GM10847 (cell line): ENCODE results near the gene C10orf120.

Experiments
- POLR2A ChIP-seq: IDR thresholded peaks from 2 replicates; pipeline ENCODE4 v1.6.1; 2011; ENCODE audit not compliant: insufficient read length; ENCODE audit errors: extremely low read depth

The C10orf120 gene

DNA sequence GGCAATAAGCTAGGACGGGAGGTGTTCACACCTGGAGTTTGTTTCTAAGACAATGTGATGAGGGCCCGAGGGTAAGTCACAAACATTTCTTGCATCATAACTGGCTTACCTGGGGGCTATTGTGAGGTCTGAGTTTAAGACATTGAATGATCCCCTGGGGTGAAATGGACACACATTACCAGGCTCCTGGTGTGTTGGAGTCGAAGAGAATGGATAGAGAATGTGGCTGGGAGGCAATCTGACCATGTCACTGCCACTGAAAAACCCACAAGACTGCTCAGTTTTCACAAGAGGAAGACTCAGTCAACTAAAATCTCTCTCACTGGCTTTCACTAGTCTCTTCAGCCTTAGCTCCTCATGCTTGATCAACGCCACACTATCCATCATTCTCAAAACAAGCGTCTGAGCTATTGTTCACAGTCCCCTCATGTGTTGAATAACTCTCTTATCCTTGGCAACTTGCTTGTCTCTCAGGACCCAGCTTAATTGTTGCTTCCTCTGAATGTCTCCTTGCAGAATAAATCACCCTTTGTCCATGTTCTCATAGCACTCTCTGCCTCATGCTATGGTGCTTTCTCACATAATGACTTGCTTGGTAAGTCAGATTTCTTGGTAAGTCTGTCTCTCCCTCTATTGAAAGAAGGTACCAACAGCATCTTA lies at the start of gene C10orf120:
C10orf120 (minus strand) TSS at position 51 of the 660 bp plus-strand sequence. CDS start 56 bp downstream, outside the sequence.
- no peak for TF ChIP-seq POLR2A

GRCh38 chr10:122748496-122748895 lies 48.9 kb upstream of the C10orf120 start:
- TF ChIP-seq POLR2A, result no peak

- TF ChIP-seq POLR2A, result no peak
Measured at GRCh38 chr10:122746408-122746807, 46.8 kb upstream of the C10orf120 start.

GRCh38 chr10:122744257-122744656 lies 44.6 kb upstream of the C10orf120 start:
- no peak for TF ChIP-seq POLR2A

GRCh38 chr10:122740640-122741039 lies 41.0 kb upstream of the C10orf120 start:
- no peak for TF ChIP-seq POLR2A

- no peak for TF ChIP-seq POLR2A
Measured at GRCh38 chr10:122738031-122738430, 38.4 kb upstream of the C10orf120 start.

DNA sequence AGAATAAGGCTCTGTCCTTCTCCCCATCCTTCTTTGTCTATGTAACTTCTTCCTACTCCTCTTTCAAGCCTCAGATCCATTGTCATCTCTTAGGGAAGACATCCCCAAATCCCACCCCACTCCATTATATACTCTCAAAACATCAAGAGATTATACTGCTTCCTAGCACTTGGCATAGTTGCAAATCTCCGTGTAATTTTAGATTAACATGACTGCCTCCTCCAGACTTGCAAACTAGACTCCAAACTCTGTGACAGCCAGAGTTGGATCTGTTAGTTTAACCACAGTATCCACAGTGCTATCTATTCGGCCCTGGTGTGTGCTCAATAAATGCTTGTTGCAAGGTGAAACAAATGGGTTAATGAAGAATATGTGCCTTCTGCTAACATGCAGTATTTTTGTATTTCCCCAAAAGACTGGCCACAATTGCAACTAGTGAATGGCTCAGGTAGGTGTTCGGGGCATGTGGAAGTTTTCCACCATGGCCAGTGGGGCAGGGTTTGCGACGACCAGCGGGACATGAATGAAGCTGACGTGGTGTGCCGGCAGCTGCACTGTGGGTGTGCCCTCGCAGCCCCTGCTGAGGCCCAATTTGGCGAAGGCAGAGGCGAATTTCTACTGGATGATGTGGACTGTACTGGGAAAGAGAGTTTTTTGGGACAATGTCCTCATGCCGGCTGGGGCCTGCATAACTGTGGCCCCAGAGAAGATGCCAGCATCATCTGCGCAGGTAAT lies 34.5 kb upstream of the C10orf120 start:
- TF ChIP-seq POLR2A, result no peak

DNA sequence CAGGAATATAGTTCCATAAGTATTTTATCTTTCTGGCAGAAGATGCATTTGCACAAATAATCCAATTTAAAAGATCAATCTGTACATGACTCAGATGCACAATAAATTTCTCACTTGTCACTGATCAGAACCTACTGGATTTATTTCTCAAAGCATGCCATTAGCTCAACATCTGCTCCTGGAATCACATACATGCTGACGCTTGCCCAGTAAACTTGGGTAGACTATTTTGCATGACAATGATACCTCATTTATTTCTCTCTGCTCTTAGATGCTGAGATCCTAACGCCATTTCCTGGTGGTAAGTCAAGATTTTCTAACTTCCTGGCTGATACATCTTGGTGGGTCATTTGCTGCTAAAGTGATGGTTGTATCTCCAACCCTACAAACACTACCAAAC lies 33.8 kb upstream of the C10orf120 start:
- TF ChIP-seq POLR2A, result no peak

- TF ChIP-seq POLR2A, result no peak
Measured at GRCh38 chr10:122730238-122730637, 30.6 kb upstream of the C10orf120 start.

GRCh38 chr10:122729126-122729525 lies 29.5 kb upstream of the C10orf120 start:
- no peak for TF ChIP-seq POLR2A

- TF ChIP-seq POLR2A, result no peak
Measured at GRCh38 chr10:122727426-122727825, 27.8 kb upstream of the C10orf120 start.

GRCh38 chr10:122725768-122726167 lies 26.1 kb upstream of the C10orf120 start:
- TF ChIP-seq POLR2A, result no peak

DNA sequence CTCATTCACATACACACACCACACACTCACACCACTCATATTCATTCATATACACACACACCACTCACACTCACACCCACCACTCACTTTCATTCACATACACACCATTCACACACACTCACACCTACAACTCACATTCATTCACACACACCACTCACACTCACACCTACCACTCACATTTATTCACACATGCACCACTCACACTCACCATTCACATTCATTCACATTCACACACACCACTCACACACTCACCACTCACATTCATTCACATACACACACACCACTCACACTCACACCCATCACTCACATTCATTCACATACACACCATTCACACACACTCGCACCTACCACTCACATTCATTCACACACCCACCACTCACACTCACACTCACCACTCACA lies 25.4 kb upstream of the C10orf120 start:
- no peak for TF ChIP-seq POLR2A

DNA sequence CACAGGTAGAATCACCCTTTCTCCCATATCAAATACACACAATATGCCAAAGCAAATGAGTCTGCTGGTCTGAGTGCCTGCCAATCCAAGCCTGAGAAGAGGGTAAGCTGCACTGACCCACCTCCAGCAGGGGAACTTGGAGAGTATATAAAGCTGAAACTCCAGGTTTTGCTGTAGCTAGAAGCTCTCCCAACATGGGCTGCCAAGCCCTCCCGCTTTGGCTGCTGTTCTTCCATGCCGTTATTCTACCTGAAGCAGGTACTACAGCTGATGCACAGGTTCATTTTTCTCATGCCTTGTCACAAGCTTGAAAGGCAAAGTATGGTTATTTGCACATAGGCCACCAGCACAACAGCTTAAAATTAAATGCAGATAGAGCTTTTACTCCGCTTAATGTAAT lies 21.5 kb upstream of the C10orf120 start:
- no peak for TF ChIP-seq POLR2A

DNA sequence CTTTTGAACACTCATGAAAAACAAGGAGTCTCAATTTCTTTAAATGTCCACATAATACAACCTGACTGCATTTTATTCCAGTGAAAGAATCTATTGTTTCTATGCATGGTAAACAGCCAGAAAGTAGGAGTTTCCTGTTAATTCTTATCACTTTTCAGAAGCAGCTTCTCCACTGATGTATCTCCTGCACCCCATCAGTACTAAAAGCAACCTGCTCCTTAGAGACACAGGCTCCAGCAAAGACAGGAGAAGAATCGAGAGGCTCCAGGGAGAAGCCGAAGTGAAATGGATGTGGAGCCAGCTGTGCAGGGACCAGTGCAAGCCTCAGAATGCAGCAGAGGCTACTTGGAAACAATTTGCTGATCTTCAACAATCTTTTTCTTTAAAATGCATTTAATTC lies 16.4 kb upstream of the C10orf120 start:
- no peak for TF ChIP-seq POLR2A

DNA sequence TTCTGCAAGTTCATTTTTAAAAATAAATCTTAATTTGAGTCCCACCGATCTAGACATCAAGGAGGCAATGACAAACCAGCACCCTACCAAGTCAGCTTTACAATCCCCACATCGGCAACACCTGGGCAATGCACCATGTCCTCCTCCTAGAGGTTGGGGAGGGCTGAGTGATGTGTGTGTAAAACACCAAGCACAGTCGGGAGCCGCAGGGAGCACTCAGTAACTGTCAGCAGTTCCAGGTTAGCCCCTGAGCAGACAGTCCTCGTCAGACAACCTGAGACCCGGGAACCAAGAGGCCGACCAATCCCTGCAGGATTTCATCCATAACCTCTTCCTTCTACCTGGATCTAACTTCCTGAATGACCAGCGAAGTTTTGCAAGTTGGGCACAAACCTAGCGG lies 15.9 kb upstream of the C10orf120 start:
- no peak for TF ChIP-seq POLR2A
